K562 (cell line): Measurements from ENCODE around the gene SPRING1. TPM values are rescaled to one million over a fixed set of nuclear protein-coding genes. Genes with fewer than 3 reads are reported as not detected.
A peak's percentile ranks its signal among the peaks of the same experiment; 100 is the strongest.

ENCODE experiments used
- ELF1 ChIP-seq: fragments of 200-800 bp; sonication (Bioruptor generic); IDR thresholded peaks from 2 replicates; pipeline ENCODE4 v1.6.1; 2016; ENCODE audit warnings: missing genetic modification characterization, missing compliant biosample characterization
- FOXA1 ChIP-seq: fragments of 450-650 bp; IDR thresholded peaks from 2 replicates; pipeline ENCODE4 v1.6.1; 2016; ENCODE audit warnings: mild to moderate bottlenecking, borderline replicate concordance
- FOXK2 ChIP-seq, 2 experiments: fragments of 450-650 bp; IDR thresholded peaks in 1 of 2; conservative IDR thresholded peaks in 1 of 2; 2 replicates each; pipeline ENCODE4 v1.6.1; 2016; ENCODE audit warnings: low read depth in 2 of 2, mild to moderate bottlenecking in 1 of 2
- MIER1 ChIP-seq: fragments of 450-650 bp; IDR thresholded peaks from 2 replicates; pipeline ENCODE4 v1.6.1; 2016; ENCODE audit warnings: antibody characterized with exemption, mild to moderate bottlenecking, low read depth
- RBM34 ChIP-seq: fragments of 200-400 bp; formaldehyde crosslinking; IDR thresholded peaks from 2 replicates; pipeline ENCODE4 v1.6.1; 2018; ENCODE audit warnings: low read length, borderline replicate concordance; ENCODE audit not compliant: insufficient read depth
- SETDB1 ChIP-seq: IDR thresholded peaks from one replicate; pipeline ENCODE4 v1.6.1; 2012; ENCODE audit warnings: low read length, control low read depth, inconsistent platforms
- TRIM28 ChIP-seq: fragments of 450-650 bp; IDR thresholded peaks from 2 replicates; pipeline ENCODE4 v1.6.1; 2017
- ZFP91 ChIP-seq: sonication (generic); formaldehyde crosslinking; IDR thresholded peaks from 2 replicates; pipeline ENCODE4 v1.8.0; 2022; ENCODE audit warnings: mild to moderate bottlenecking, missing genetic modification reagents
- ZNF121 ChIP-seq: sonication (generic); formaldehyde crosslinking; conservative IDR thresholded peaks from 2 replicates; pipeline ENCODE4 v1.8.0; 2022; ENCODE audit warnings: missing genetic modification reagents
- ZNF354B ChIP-seq: fragments of 250-450 bp; sonication (Bioruptor Pico); IDR thresholded peaks from 2 replicates; pipeline ENCODE4 v1.4.0; 2020
- ZNF408 ChIP-seq: fragments of 250-450 bp; sonication (Bioruptor Pico); IDR thresholded peaks from 2 replicates; pipeline ENCODE4 v1.4.0; 2020; ENCODE audit warnings: low read depth, mild to moderate bottlenecking, moderate library complexity
- ZNF780A ChIP-seq: fragments of 250-450 bp; sonication (Bioruptor Pico); IDR thresholded peaks from 2 replicates; pipeline ENCODE4 v1.5.0; 2021; ENCODE audit warnings: mild to moderate bottlenecking
- ZSCAN32 ChIP-seq: fragments of 450-650 bp; formaldehyde crosslinking; IDR thresholded peaks from 2 replicates; pipeline ENCODE4 v1.4.0; 2020; ENCODE audit warnings: mild to moderate bottlenecking, moderate library complexity
- polyA plus RNA-seq, 8 experiments: library from polyadenylated mRNA; depleted of rRNA in 4 of 8; stranded (reverse) in 5 of 8; unstranded in 3 of 8; fragments of >200 nt; fragmentation: Nextera tagmentation in 2 of 8; fragmentation: Illumina TruSeq in 1 of 8; extraction: Ambion mirVana in 2 of 8; extraction: Trizol in 1 of 8; gene quantifications; 2 replicates each; pipeline versions ENCODE4 v1.2.1 to v1.2.3, GENCODE V29; 2011 to 2014; ENCODE audit warnings: inconsistent platforms in 1 of 8, missing spikeins in 1 of 8
- total RNA-seq, 7 experiments: library from RNA; depleted of rRNA in 6 of 7; stranded (reverse); fragments of >200 nt in 6 of 7; fragmentation: Illumina TruSeq in 2 of 7; extraction: Trizol in 2 of 7; gene quantifications; 2 replicates each; pipeline versions ENCODE4 v1.2.1 to v1.2.3, GENCODE V29; 2011 to 2021; ENCODE audit warnings: low replicate concordance in 1 of 7
- TF ChIP-seq, protein P1 (sequence below): fragments of 450-650 bp; IDR thresholded peaks from 2 replicates; pipeline ENCODE4 v1.6.1; 2016; ENCODE audit warnings: mild to moderate bottlenecking
- TF ChIP-seq, protein P2 (sequence below), 2 experiments: IDR thresholded peaks; 2 replicates each; pipeline ENCODE4 v1.6.1; 2011; ENCODE audit warnings: borderline replicate concordance in 1 of 2, control low read depth in 1 of 2, low read depth in 1 of 2, low read length in 1 of 2, mild to moderate bottlenecking in 1 of 2, mixed read lengths in 1 of 2, moderate library complexity in 1 of 2; ENCODE audit not compliant: insufficient read depth in 1 of 2, insufficient read length in 1 of 2, poor library complexity in 1 of 2, severe bottlenecking in 1 of 2; ENCODE audit errors: extremely low read depth in 1 of 2
- TF ChIP-seq, protein P3 (sequence below): sonication (generic); formaldehyde crosslinking; IDR thresholded peaks from 2 replicates; pipeline ENCODE4 v1.8.0; 2022; ENCODE audit warnings: missing genetic modification reagents, mild to moderate bottlenecking, borderline replicate concordance

The SPRING1 gene
- total and polyA plus RNA-seq, 9 of the 15 experiments (the other 6 are each of a cell fraction or from before 2014, with no cell fraction given) = 1.1 to 20.0 (median 8.0) TPM

GRCh38 chr12:116736962-116737773 is 701 bp downstream of the SPRING1 start (continued):
- TF ChIP-seq ELF1 (tag) (no peak), SETDB1 (no peak), RBM34 (no peak), TRIM28 (no peak), ZSCAN32 (CRISPR knock-in tag) (no peak), ZNF121 (CRISPR knock-in tag) (no peak), FOXA1 (no peak), ZNF408 (no peak), MIER1 (peak; percentile 78), ZFP91 (no peak), ZNF354B (CRISPR knock-in tag) (no peak), ZNF780A (CRISPR knock-in tag) (no peak), FOXK2 (conservative IDR thresholded peaks at IDR 0.05 in 1 of 2, IDR thresholded peaks at IDR 0.05 in 1 of 2; ENCODE audit: low read depth in 2 of 2) (peak in 1 of 2 experiments; percentile 34; a peak in 1 of 4 replicates)
- TF ChIP-seq, protein P1, sequence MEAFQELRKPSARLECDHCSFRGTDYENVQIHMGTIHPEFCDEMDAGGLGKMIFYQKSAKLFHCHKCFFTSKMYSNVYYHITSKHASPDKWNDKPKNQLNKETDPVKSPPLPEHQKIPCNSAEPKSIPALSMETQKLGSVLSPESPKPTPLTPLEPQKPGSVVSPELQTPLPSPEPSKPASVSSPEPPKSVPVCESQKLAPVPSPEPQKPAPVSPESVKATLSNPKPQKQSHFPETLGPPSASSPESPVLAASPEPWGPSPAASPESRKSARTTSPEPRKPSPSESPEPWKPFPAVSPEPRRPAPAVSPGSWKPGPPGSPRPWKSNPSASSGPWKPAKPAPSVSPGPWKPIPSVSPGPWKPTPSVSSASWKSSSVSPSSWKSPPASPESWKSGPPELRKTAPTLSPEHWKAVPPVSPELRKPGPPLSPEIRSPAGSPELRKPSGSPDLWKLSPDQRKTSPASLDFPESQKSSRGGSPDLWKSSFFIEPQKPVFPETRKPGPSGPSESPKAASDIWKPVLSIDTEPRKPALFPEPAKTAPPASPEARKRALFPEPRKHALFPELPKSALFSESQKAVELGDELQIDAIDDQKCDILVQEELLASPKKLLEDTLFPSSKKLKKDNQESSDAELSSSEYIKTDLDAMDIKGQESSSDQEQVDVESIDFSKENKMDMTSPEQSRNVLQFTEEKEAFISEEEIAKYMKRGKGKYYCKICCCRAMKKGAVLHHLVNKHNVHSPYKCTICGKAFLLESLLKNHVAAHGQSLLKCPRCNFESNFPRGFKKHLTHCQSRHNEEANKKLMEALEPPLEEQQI = no peak
- TF ChIP-seq, protein P2, sequence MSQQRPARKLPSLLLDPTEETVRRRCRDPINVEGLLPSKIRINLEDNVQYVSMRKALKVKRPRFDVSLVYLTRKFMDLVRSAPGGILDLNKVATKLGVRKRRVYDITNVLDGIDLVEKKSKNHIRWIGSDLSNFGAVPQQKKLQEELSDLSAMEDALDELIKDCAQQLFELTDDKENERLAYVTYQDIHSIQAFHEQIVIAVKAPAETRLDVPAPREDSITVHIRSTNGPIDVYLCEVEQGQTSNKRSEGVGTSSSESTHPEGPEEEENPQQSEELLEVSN (IDR thresholded peaks at IDR 0.05; ENCODE audit: borderline replicate concordance in 1 of 2, extremely low read depth in 1 of 2, insufficient read depth in 1 of 2, insufficient read length in 1 of 2, low read depth in 1 of 2, low read length in 1 of 2, poor library complexity in 1 of 2, severe bottlenecking in 1 of 2) = no peak
- TF ChIP-seq, protein P3, sequence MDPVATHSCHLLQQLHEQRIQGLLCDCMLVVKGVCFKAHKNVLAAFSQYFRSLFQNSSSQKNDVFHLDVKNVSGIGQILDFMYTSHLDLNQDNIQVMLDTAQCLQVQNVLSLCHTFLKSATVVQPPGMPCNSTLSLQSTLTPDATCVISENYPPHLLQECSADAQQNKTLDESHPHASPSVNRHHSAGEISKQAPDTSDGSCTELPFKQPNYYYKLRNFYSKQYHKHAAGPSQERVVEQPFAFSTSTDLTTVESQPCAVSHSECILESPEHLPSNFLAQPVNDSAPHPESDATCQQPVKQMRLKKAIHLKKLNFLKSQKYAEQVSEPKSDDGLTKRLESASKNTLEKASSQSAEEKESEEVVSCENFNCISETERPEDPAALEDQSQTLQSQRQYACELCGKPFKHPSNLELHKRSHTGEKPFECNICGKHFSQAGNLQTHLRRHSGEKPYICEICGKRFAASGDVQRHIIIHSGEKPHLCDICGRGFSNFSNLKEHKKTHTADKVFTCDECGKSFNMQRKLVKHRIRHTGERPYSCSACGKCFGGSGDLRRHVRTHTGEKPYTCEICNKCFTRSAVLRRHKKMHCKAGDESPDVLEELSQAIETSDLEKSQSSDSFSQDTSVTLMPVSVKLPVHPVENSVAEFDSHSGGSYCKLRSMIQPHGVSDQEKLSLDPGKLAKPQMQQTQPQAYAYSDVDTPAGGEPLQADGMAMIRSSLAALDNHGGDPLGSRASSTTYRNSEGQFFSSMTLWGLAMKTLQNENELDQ = no peak
